HFFc6 (cell line): Measurements from ENCODE around the gene RGP1. TPM values are rescaled to one million over a fixed set of nuclear protein-coding genes. Genes with fewer than 3 reads are reported as not detected.

Source experiments
- DNase-seq: peaks from one replicate; pipeline ENCODE4 v3.0.0-alpha.2; 2018
- H3K27ac Mint-ChIP-seq: 2 replicates; pipeline ENCODE4 v1.8.0; 2020; ENCODE audit warnings: mild to moderate bottlenecking, mixed read lengths
- H3K27me3 Mint-ChIP-seq: 2 replicates; pipeline ENCODE4 v1.8.0; 2021; ENCODE audit warnings: mild to moderate bottlenecking, moderate library complexity, mixed read lengths; ENCODE audit not compliant: insufficient read depth
- H3K36me3 Mint-ChIP-seq: 2 replicates; pipeline ENCODE4 v1.8.0; 2021; ENCODE audit warnings: low read depth, mixed read lengths
- H3K4me1 Mint-ChIP-seq: 2 replicates; pipeline ENCODE4 v1.8.0; 2020; ENCODE audit warnings: low read depth, mixed read lengths
- H3K4me3 Mint-ChIP-seq: 2 replicates; pipeline ENCODE4 v1.8.0; 2020; ENCODE audit warnings: mild to moderate bottlenecking, moderate library complexity, mixed read lengths
- H3K9me3 Mint-ChIP-seq: 2 replicates; pipeline ENCODE4 v1.8.0; 2020; ENCODE audit warnings: mild to moderate bottlenecking, mixed read lengths
- CTCF ChIP-seq: fragments of 200-600 bp; sonication (generic); IDR thresholded peaks from 2 replicates; pipeline ENCODE4 v1.5.0; 2021; ENCODE audit warnings: antibody characterized with exemption, mild to moderate bottlenecking
- total RNA-seq, 6 experiments: library from RNA; stranded (reverse); fragmentation: NEBNext Ultra II Directional; extraction: Animal tissue kit (Norgen Biotek cat#: 25700); gene quantifications; 2 replicates in 1 of 6; 3 replicates in 5 of 6; pipeline ENCODE4 v1.2.3, GENCODE V29; 2021

The RGP1 gene
- total RNA-seq, 6 experiments from 2014 or later = 27.6 to 35.1 (median 30.9) TPM

DNA sequence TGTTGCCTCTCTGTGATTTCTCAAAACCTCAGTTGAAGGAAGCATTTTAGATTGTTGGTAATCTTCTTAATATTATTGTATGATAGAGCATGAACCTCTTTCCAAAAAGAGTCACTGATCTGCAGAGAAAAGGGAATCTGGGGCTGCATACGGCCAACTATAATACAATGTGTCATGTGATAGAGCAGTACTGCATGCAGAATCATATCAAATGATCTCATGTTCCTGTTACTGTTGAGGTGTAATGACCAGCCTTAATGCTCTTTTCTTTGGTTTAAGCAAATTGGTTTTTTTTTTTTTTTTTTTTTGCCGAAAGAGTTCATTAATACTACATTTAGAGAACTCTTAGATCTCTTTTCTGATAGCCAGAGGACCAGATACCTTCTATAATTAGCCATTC lies 17.9 kb downstream of the RGP1 start:
- no peak for DNase-seq
- Mint-ChIP-seq H3K4me3 (no peak overlapping the region), H3K9me3 (no peaks in the 10 kb centered on the region), H3K27ac (no peak overlapping the region), H3K4me1 (no peaks in the 10 kb centered on the region), H3K36me3 (no peaks in the 10 kb centered on the region), H3K27me3 (peaks cover 13% of the 10 kb centered on the region)
- no peak for TF ChIP-seq CTCF

- H3K36me3 Mint-ChIP-seq = no peaks in the 10 kb centered on the region
- DNase-seq = no peak
- H3K4me1 Mint-ChIP-seq = no peaks in the 10 kb centered on the region
- no peaks in the 10 kb centered on the region for H3K9me3 Mint-ChIP-seq
- TF ChIP-seq CTCF = no peak
- no peak overlapping the region for H3K27ac Mint-ChIP-seq
- peaks cover 11% of the 10 kb centered on the region for H3K27me3 Mint-ChIP-seq
- no peak overlapping the region for H3K4me3 Mint-ChIP-seq
These were observed 18.4 kb downstream of the RGP1 start for GRCh38 chr9:35767458-35767857.

- no peak for DNase-seq
- Mint-ChIP-seq H3K27ac (no peak overlapping the region), H3K9me3 (no peaks in the 10 kb centered on the region), H3K4me1 (no peaks in the 10 kb centered on the region), H3K4me3 (no peak overlapping the region), H3K36me3 (no peaks in the 10 kb centered on the region), H3K27me3 (peaks cover 9% of the 10 kb centered on the region)
- no peak for TF ChIP-seq CTCF
These were observed 20.7 kb downstream of the RGP1 start for GRCh38 chr9:35769763-35770162.

- Mint-ChIP-seq H3K9me3 (no peaks in the 10 kb centered on the region), H3K27ac (no peak overlapping the region), H3K36me3 (no peaks in the 10 kb centered on the region), H3K27me3 (peaks cover 7% of the 10 kb centered on the region; the same call in 1 of the 2 replicates), H3K4me1 (peaks cover 10% of the 10 kb centered on the region; the same call in 1 of the 2 replicates), H3K4me3 (no peak overlapping the region)
- TF ChIP-seq CTCF = no peak
- no peak for DNase-seq
These were observed 22.0 kb downstream of the RGP1 start for GRCh38 chr9:35771075-35771433.

- Mint-ChIP-seq H3K9me3 (no peaks in the 10 kb centered on the region), H3K36me3 (no peaks in the 10 kb centered on the region), H3K27me3 (peaks cover 7% of the 10 kb centered on the region; the same call in 1 of the 2 replicates), H3K27ac (no peak overlapping the region), H3K4me1 (peaks cover 10% of the 10 kb centered on the region; the same call in 1 of the 2 replicates), H3K4me3 (no peak overlapping the region)
- TF ChIP-seq CTCF = no peak
- DNase-seq = no peak
These were observed 22.4 kb downstream of the RGP1 start for GRCh38 chr9:35771534-35771933.

GRCh38 chr9:35771943-35772342 lies 22.9 kb downstream of the RGP1 start:
- no peak overlapping the region for H3K27ac Mint-ChIP-seq
- H3K27me3 Mint-ChIP-seq = peaks cover 7% of the 10 kb centered on the region; the same call in 1 of the 2 replicates
- no peak overlapping the region for H3K4me3 Mint-ChIP-seq
- TF ChIP-seq CTCF = no peak
- H3K4me1 Mint-ChIP-seq = peaks cover 10% of the 10 kb centered on the region; the same call in 1 of the 2 replicates
- H3K36me3 Mint-ChIP-seq = no peaks in the 10 kb centered on the region
- DNase-seq = no peak
- no peaks in the 10 kb centered on the region for H3K9me3 Mint-ChIP-seq
